ENCODE results near the gene SLMAP.

The SLMAP gene

DNA sequence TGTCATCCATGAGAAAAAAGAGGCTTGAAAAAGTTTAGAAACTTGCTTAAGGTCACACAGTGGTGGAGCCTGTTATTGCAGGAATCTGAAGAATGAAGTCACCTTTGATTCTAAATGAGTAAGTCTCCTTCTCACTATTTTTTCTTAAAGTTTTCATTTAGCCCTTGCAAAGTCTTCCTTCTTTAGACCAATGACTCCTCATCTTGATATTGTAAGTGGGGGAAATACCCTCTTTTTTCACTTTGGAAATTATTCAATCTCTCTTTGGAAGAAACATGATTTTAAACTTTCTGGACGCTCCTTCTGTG is 787 bp upstream of the SLMAP start:
- DNase-seq, result no peak

- peak; percentile 79 for DNase-seq
Observed at GRCh38 chr3:57756528-57757401, 656 bp downstream of the SLMAP start.

DNA sequence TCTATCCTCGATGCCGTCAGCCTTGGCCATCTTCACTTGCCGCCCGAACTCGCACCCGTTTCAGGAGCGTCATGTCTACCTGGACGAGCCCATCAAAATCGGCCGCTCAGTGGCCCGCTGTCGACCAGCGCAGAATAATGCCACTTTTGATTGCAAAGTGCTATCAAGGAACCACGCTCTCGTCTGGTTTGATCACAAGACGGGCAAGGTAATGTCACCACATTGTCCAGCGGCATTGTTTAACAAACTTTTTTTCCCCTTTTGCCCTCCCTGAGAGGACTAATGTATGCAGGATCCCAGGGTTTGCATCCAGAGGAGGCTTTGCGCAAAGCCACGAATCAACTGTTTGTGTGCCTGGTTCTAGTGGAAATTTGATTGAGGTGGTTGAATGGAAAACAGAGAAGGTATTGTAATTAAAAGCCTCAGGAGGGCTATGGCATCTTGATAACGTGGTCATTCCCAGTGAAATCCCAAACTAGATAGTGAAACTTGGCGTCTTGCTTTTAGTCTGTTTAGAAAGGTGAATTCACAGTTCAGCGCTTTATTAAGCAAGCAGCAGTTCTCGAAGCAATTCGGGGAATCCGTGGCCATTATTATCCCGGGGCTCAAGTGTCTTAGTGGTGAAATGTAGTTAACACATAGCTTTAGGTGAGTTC is 1.7 kb downstream of the SLMAP start:
- DNase-seq, result no peak

DNA sequence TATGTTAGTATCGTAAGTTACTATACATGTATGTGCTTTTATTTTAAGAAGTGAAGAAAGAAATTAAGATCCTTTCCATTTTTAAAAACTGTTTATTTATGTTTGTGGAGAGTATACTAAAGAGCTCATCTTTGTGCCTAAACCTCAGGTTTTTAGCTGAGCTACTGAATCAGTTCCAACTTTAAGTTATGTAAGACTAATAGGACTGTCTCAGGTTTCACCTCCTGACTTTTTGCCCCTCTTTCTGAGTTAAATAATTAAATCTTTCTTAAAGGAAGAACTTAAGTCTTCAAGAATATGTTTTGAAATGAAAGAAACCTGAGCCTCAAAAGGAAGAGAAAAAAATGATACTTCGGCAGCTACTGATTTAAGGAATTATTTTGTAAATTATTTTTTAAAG is 2.6 kb downstream of the SLMAP start:
- DNase-seq, result no peak

- no peak for DNase-seq
Observed at GRCh38 chr3:57764794-57765193, 8.7 kb downstream of the SLMAP start.

DNA sequence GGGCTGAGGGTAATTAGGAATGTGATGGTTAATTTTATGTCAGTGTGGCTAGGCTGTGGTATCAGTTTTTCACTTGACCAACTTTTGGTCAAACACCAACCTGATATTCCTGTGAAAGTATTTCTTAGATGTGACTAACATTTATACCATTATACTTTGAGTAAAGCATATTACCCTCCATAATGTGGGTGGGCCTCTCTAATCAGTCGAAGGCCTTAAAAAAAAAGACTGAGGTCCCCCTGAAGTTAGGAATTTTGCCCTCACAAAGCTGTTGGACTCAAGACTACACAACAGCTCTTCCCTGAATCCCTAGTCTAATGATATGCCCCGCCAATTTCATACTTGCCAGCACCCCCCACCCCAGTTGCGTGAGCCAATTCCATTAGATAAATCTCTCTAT is 12.5 kb downstream of the SLMAP start:
- no peak for DNase-seq

- DNase-seq, result no peak
Observed at GRCh38 chr3:57770009-57770827, 14.1 kb downstream of the SLMAP start.

DNA sequence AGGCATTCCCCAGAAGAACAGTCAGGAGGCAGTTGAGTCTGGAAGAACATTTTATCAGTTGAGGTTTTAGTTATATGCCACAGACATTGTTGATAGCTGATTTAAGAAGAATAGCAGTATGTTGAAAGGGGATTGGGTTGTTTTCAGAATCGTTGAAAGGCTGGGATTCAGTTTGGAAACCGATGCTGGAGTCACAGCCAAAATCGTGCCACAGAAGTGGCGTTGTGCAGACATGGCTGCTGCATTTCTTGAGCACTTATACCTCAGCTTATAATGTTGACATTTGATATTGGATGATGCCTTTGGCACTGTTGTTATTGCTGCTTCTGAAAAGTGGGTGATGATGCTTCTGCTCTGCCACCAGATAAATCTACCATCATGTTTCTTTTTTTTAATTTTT is 16.1 kb downstream of the SLMAP start:
- no peak for DNase-seq

DNA sequence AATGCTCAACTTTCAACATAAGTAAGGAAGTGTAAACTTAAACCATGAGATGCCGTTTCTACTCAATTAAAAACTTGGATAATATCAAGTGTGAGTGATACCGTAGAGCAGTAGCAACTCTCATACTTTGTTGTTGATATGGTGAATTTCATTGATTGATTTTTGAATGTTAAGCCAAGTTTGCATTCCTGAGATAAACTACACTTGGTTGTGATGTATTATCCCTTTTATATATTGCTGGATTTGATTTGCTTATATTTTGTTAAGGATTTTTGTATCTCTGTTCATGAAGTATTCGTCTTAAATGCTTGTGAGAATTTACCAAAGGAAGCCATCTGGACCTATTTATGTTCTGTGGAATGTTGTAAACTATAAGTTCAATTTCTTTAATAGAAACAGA is 21.7 kb downstream of the SLMAP start:
- DNase-seq, result no peak

DNA sequence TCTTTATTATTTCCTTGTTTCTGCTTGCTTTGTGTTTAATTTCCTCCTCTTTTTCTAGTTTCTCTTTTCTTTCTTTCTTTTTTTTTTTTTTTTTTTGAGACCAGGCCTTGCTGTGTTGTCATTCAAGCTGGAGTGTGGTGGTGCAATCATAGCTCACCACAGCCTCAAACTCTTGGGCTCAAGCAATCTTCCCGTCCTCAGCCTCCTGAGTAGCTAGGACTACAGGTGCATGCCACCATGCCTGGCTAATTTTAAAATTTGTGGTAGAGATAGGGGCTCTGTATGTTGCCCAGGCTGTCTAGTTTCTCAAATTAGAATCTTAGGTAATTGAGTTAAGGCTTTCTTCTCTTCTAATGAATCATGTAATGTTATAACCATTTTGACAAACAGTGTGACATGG is 22.4 kb downstream of the SLMAP start:
- no peak for DNase-seq

DNA sequence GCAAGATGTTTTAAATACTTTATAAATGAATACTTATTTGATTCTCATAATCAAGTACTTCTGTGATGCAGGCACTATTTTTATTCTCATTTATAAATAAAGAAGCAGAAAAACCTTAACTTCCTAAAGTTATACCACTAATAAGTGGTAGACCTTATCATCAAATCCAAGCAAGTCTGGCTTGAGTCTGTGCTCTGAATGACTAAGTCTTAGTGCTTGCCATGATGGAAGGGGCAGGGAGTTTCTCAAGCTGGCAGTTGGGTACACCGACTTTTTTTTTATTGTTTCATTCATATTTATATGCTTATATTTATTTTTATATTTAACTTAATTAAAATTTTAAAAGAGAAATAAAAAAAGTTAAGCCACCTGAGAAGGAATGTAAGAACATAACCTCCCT is 23.6 kb downstream of the SLMAP start:
- no peak for DNase-seq

DNA sequence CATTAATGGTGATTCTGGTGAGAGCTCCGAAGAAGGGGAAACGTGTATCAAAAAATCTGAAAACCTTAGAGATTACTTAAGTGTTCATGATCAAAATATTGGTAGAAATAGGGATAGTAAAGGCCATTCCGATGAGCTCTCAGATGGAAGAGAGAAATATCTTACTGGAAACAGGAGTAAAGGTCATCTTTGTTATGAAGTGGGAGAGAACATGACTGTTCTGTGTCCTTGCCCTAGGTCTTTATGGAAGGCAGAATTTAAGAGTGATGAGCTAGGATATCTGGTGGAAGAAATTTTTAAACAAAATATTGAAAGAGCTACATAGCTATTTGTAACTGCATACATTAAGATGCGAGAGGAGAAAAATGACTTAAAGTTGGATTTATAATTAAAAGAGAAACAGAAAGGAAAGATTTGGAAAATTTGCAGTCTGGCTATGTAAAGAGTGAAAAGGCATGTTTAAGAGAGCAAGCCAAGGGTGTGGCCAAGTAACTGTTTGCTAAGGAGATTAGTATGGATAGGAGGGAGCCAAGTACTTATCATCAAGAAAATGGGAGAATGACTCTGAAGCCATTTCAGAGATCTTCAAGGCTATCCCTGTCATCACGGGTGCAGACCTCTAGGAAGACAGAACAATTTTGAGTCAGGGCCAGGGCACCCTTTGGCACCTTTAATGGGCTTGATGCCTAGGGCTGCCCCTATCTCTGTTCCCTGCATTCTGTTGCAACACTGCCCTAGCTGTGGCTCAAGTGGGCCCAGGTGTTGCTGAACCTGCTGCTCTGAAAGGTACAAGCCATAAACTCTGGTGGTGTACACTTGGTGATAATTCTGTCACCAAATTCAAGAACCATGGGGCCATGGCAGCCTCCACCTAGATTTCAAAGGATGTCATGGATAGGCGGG is 27.3 kb downstream of the SLMAP start:
- DNase-seq, result no peak

- no peak for DNase-seq
Observed at GRCh38 chr3:57784089-57784735, 28.1 kb downstream of the SLMAP start.

DNA sequence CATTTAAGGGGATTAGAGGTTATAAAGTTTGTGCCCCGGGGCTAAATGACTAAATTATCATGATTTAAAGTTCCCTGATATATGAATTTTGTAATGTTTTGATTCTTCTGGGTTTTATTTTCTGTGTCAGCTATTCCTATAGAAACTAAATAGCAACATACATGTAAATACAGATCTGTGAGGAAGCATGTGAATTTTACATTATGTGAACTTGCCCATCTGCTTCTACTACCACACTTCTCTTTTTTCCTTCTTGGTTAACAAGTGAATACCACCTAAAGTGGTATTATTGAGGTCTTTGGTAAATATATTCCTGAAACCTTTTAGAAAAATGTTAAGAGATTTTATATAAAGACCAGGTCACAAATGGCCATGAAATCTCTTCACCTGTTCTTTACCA is 29.3 kb downstream of the SLMAP start:
- no peak for DNase-seq

DNA sequence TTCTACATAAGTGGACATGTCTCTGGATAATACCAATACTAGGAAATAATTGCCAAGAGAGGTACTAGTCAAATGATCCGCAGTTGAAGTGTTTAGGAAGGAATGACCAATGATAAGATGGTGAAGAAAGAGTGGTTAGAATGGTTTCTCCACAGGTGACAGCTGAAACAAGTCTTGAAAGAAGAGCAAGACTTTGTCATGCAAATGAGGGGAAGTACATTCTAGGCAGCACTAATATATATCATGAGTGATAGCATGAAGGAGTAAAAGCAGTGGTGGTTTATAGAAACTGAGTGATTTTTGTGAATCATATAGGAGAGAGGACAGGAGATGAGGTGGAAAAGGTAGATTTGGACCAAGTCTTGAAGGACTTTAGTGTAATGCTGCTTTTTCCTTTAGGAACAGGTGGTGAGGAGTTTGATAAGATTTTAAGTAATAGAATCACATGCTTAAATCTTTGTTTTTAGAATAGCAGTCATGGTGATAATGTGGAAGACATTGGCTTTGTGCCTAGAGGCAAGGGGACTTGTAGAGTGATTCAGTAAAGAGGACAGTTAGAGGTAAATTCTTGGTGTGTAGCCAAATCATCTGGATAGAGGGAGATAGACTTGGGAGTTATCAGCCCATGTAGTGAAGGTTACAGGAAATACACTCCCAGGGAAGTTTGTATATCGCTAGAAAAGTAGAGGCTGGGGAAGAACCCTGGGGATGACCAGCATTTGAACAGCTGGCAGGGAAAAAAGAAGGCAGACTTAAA is 31.9 kb downstream of the SLMAP start:
- DNase-seq, result no peak

DNA sequence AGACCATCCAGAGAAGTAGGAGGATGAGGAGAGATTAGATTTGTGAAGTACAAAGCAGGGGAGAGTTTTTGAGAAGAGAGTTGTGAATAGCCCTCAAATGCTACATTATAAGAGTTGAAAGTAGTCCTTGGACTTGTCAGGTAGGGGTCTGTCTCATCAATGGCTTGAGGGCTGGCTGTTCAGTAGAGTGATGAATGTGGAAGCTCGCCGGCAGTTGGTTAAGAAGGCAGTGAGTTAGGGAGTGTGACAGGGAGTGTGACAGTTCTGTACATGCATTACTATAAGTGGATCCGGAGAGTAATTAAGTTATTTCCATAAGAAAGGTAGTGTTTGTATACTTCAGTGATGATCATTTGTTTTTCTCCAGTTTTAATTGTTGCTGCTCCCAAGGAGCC is 32.5 kb downstream of the SLMAP start:
- no peak for DNase-seq

GRCh38 chr3:57791245-57791644 is 35.1 kb downstream of the SLMAP start:
- no peak for DNase-seq

GRCh38 chr3:57792198-57792597 is 36.1 kb downstream of the SLMAP start:
- DNase-seq, result no peak

DNA sequence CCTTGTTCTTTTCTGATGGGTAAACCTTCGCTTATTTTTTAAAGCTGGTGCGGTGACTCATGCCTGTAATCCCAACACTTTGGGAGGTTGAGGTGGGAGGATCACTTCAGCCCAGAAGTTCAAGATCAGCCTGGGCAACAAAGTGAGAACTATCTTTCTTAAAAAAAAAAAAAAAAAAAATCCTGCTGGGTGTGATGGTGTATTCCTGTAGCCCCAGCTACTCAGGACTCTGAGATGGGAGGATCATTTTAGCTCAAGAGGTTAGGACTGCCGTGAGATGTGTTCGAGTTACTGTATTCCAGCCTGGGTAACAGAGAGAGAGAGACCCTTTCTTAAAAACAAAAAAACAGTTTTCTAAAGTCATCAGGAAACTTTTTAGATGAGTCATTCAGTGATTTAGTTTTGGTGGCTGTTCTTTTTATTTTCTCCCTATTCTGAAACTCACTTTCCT is 37.7 kb downstream of the SLMAP start:
- DNase-seq, result no peak

- DNase-seq, result no peak
Observed at GRCh38 chr3:57794501-57794900, 38.4 kb downstream of the SLMAP start.

- DNase-seq, result no peak
Observed at GRCh38 chr3:57794951-57795350, 38.8 kb downstream of the SLMAP start.

Data from islet precursor cell (in vitro differentiated cells).